ENCODE measurements around the gene NOXO1.

GRCh38 chr16:2028146-2028545 lies 46.9 kb upstream of the NOXO1 start:
- TF ChIP-seq CTCF (IDR thresholded peaks at IDR 0.05; ENCODE audit: insufficient read depth, low read length, poor library complexity, severe bottlenecking) (no peak), EZH2phosphoT487 (conservative IDR thresholded peaks at IDR 0.05; ENCODE audit: low read length) (no peak)
